ENCODE data around the gene LGR6.

LGR6 gene

DNA sequence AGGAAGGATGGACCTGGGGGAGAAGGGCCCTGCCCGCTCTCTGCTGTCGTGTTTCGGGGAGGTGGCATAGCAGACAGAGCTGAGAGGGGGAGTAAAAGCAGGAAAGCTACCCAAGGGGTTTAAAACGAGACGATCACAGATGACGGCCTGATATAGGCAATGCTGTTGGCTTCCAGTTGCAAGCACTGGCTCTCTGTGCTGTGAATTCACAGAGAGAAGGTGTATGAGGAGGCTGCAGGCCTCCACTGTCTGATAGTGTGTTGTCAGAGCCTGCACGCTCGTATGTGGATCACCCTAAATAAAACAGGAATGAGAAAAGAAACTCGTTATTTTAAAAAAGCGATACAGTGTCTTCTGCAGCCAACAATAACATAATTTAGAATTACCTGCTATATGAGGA is 57.4 kb downstream of the LGR6 start:
- Histone ChIP-seq H3K27me3 (ENCODE audit: insufficient read depth, poor library complexity, severe bottlenecking) (no peaks in the 10 kb centered on the region), H3K36me3 (ENCODE audit: low read depth) (no peaks in the 10 kb centered on the region), H3K4me1 (ENCODE audit: insufficient read depth, poor library complexity, severe bottlenecking) (no peaks in the 10 kb centered on the region), H3K4me3 (ENCODE audit: severe bottlenecking) (no peak overlapping the region), H3K27ac (ENCODE audit: poor library complexity, severe bottlenecking) (no peak overlapping the region), H3K9me3 (ENCODE audit: severe bottlenecking) (no peaks in the 10 kb centered on the region)
- DNase-seq (ENCODE audit: low spot score) = peak; percentile 7
- no peak for ATAC-seq (ENCODE audit: low read depth)
- TF ChIP-seq, protein P1, sequence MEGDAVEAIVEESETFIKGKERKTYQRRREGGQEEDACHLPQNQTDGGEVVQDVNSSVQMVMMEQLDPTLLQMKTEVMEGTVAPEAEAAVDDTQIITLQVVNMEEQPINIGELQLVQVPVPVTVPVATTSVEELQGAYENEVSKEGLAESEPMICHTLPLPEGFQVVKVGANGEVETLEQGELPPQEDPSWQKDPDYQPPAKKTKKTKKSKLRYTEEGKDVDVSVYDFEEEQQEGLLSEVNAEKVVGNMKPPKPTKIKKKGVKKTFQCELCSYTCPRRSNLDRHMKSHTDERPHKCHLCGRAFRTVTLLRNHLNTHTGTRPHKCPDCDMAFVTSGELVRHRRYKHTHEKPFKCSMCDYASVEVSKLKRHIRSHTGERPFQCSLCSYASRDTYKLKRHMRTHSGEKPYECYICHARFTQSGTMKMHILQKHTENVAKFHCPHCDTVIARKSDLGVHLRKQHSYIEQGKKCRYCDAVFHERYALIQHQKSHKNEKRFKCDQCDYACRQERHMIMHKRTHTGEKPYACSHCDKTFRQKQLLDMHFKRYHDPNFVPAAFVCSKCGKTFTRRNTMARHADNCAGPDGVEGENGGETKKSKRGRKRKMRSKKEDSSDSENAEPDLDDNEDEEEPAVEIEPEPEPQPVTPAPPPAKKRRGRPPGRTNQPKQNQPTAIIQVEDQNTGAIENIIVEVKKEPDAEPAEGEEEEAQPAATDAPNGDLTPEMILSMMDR (IDR thresholded peaks at IDR 0.05; ENCODE audit: poor library complexity, severe bottlenecking) = no peak

DNA sequence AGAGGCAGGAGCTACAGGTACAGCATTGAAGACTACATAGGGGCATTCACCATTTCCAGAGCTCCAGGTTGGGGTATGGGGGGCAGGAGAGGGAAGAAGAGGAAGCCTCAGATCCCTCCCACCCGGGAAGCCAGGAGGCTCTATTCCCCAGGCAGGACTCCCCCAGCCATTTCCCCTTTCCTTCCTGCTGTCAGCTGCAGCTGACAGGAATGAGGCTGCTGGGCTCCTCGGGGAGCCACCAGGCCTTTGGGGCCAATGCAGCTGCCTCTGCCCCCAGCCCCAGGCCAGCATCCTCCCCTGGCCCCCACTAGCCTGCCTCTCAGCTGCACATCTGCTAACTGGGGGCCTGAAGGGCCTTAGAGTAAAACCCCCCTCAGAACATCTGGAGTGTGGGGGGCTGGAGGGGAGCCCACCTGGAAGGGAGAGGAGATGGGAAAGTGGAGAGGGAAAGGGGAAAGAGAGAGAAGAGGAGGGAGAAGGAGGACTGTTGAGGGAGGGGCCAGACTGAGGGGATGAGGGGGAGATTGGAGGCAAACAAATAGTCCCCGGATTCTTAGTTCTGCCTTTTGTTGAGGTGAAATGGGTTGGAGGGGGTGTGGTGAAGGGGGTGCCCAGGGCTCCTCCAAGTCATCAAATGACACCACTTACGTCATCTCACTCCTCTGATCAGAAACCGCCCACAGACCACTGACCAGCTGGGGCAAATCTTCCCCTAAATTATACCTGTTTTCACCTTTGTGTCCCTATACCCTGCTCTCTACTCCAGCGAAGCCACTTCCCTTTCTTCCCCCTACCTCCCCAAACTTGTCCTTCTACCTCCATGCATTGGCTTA is 58.0 kb downstream of the LGR6 start:
- no peak for ATAC-seq (ENCODE audit: low read depth)
- Histone ChIP-seq H3K9me3 (ENCODE audit: severe bottlenecking) (no peaks in the 10 kb centered on the region), H3K4me1 (ENCODE audit: insufficient read depth, poor library complexity, severe bottlenecking) (no peaks in the 10 kb centered on the region), H3K4me3 (ENCODE audit: severe bottlenecking) (no peak overlapping the region), H3K27me3 (ENCODE audit: insufficient read depth, poor library complexity, severe bottlenecking) (no peaks in the 10 kb centered on the region), H3K27ac (ENCODE audit: poor library complexity, severe bottlenecking) (no peak overlapping the region), H3K36me3 (ENCODE audit: low read depth) (no peaks in the 10 kb centered on the region)
- TF ChIP-seq, protein P1 (IDR thresholded peaks at IDR 0.05; ENCODE audit: poor library complexity, severe bottlenecking) = no peak
- DNase-seq (ENCODE audit: low spot score) = peak; percentile 21

DNA sequence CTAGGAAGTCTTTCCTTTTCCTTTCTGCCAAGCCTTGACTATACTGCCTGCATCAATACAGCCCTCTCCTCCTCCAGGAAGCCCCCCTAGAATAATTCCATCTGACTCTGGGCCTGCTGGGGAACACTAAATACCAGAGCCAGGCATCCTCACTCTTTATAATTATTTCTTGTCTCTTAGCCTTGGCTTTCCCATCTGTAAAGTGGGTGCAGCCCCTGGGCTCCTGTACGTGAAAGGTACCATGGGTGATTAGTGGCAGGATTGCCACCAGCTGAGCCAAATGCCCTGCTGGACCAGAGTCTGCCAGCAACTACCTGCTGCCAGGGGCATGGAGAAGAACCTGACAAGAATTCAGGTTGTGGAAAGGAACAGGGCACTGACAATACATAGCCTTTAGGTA is 58.7 kb downstream of the LGR6 start:
- TF ChIP-seq, protein P1 (IDR thresholded peaks at IDR 0.05; ENCODE audit: poor library complexity, severe bottlenecking) = no peak
- Histone ChIP-seq H3K4me1 (ENCODE audit: insufficient read depth, poor library complexity, severe bottlenecking) (no peaks in the 10 kb centered on the region), H3K36me3 (ENCODE audit: low read depth) (no peaks in the 10 kb centered on the region), H3K9me3 (ENCODE audit: severe bottlenecking) (no peaks in the 10 kb centered on the region), H3K27me3 (ENCODE audit: insufficient read depth, poor library complexity, severe bottlenecking) (no peaks in the 10 kb centered on the region), H3K27ac (ENCODE audit: poor library complexity, severe bottlenecking) (no peak overlapping the region), H3K4me3 (ENCODE audit: severe bottlenecking) (no peak overlapping the region)
- ATAC-seq (ENCODE audit: low read depth) (no peak), DNase-seq (ENCODE audit: low spot score) (peak; percentile 16)

GRCh38 chr1:202254454-202255252 is 61.1 kb downstream of the LGR6 start:
- Histone ChIP-seq H3K4me1 (ENCODE audit: insufficient read depth, poor library complexity, severe bottlenecking) (no peaks in the 10 kb centered on the region), H3K4me3 (ENCODE audit: severe bottlenecking) (no peak overlapping the region), H3K9me3 (ENCODE audit: severe bottlenecking) (no peaks in the 10 kb centered on the region), H3K27ac (ENCODE audit: poor library complexity, severe bottlenecking) (no peak overlapping the region), H3K36me3 (ENCODE audit: low read depth) (no peaks in the 10 kb centered on the region), H3K27me3 (ENCODE audit: insufficient read depth, poor library complexity, severe bottlenecking) (no peaks in the 10 kb centered on the region)
- TF ChIP-seq, protein P1 (IDR thresholded peaks at IDR 0.05; ENCODE audit: poor library complexity, severe bottlenecking) = no peak
- DNase-seq (ENCODE audit: low spot score) (peak; percentile 21), ATAC-seq (ENCODE audit: low read depth) (peak; percentile 29; the same call in 2 of the 3 replicates)

Measured in RWPE2 (cell line).